ENCODE results near the gene XRCC3. TPM values are rescaled to one million over a fixed set of nuclear protein-coding genes. Genes with fewer than 3 reads are reported as not detected.
"Not testable (repeated sequence)": the region's sequence is repeated elsewhere in the genome, so short reads cannot be mapped to it uniquely, and the experiment has no call there.

Gene XRCC3
- total RNA-seq, 1 donor: 18.1 TPM

GRCh38 chr14:103653805-103654204 lies 61.4 kb downstream of the XRCC3 start:
- TF ChIP-seq, protein P1, sequence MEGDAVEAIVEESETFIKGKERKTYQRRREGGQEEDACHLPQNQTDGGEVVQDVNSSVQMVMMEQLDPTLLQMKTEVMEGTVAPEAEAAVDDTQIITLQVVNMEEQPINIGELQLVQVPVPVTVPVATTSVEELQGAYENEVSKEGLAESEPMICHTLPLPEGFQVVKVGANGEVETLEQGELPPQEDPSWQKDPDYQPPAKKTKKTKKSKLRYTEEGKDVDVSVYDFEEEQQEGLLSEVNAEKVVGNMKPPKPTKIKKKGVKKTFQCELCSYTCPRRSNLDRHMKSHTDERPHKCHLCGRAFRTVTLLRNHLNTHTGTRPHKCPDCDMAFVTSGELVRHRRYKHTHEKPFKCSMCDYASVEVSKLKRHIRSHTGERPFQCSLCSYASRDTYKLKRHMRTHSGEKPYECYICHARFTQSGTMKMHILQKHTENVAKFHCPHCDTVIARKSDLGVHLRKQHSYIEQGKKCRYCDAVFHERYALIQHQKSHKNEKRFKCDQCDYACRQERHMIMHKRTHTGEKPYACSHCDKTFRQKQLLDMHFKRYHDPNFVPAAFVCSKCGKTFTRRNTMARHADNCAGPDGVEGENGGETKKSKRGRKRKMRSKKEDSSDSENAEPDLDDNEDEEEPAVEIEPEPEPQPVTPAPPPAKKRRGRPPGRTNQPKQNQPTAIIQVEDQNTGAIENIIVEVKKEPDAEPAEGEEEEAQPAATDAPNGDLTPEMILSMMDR (IDR thresholded peaks at IDR 0.05; ENCODE audit: insufficient read depth, low read length): no peak
- no peak overlapping the region for H3K4me3 ChIP-seq (ENCODE audit: low read depth, low read length)
- no peak for DNase-seq (ENCODE audit: low read depth)

- peak; percentile 63 for DNase-seq (ENCODE audit: low read depth)
- H3K4me3 ChIP-seq (ENCODE audit: low read depth, low read length): not testable (repeated sequence)
Measured at GRCh38 chr14:103653336-103653735, 61.9 kb downstream of the XRCC3 start.

GRCh38 chr14:103652806-103653205 lies 62.4 kb downstream of the XRCC3 start:
- DNase-seq (ENCODE audit: low read depth): no peak
- H3K4me3 ChIP-seq (ENCODE audit: low read depth, low read length): no peak overlapping the region
- TF ChIP-seq, protein P1 (IDR thresholded peaks at IDR 0.05; ENCODE audit: insufficient read depth, low read length): no peak

- TF ChIP-seq, protein P1 (IDR thresholded peaks at IDR 0.05; ENCODE audit: insufficient read depth, low read length): no peak
- no peak for DNase-seq (ENCODE audit: low read depth)
Measured at GRCh38 chr14:103651585-103651984, 63.7 kb downstream of the XRCC3 start.

DNA sequence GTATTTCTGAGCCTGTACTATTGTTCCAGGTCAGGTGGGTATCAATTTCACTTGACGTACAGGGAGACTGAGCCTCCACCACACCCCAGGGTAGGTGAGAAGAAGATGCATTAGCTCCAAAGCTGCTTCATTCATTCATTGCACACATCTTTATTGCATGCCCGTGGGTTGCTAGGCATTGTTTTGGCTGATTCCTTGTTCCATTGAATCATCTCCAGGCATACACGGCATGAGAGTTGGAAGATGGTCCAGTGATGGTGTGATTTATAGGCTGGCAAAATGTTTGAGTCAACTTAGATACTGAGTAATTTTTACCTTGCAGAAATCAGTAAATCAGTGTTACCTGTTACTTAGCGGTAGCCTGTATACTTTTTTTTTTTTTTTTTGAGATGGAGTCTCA lies 65.0 kb downstream of the XRCC3 start:
- H3K4me3 ChIP-seq (ENCODE audit: low read depth, low read length): no peak overlapping the region
- TF ChIP-seq, protein P1 (IDR thresholded peaks at IDR 0.05; ENCODE audit: insufficient read depth, low read length): no peak
- DNase-seq (ENCODE audit: low read depth): no peak

More at GRCh38 chr14:103651585-103651984, 63.7 kb downstream of the XRCC3 start:
- no peak overlapping the region for H3K4me3 ChIP-seq (ENCODE audit: low read depth, low read length)

DNA sequence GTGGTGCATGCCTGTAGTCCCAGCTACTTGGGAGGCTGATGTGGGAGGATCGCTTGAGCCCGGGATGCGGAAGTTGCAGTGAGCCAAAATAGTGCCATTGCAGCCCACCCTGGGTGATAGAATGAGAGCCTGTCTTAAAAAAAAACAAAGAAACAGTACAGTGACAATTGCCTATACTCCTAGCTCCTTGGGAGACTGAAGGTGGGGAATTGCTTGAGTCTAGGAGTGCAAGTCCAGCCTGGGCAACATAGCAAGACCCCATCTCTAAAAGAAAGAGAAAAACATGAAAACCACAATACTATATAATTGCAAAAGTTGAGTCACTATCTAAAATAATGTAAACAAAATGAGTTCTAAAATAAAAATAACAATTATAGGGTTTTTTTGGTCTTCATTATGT lies 66.2 kb downstream of the XRCC3 start:
- DNase-seq (ENCODE audit: low read depth): no peak
- TF ChIP-seq, protein P1 (IDR thresholded peaks at IDR 0.05; ENCODE audit: insufficient read depth, low read length): no peak
- H3K4me3 ChIP-seq (ENCODE audit: low read depth, low read length): no peak overlapping the region

Small RNA genes within 50 kb of the gene (small RNA-seq; reads per million reads assigned to genes)
- not detected for gene RF00019

Other genes with a start within 250 kb of the XRCC3 start
- gene CKB, start 192.6 kb downstream of the XRCC3 start, total RNA-seq (ENCODE audit: low replicate concordance): 17.6 and 29.3 TPM in 2 replicates
- gene TRMT61A, start 186.3 kb downstream of the XRCC3 start, total RNA-seq (ENCODE audit: low replicate concordance): 4.7 and 9.2 TPM in 2 replicates
- 20.9 and 37.9 TPM in 2 replicates for gene BAG5, start 152.8 kb downstream of the XRCC3 start, total RNA-seq (ENCODE audit: low replicate concordance)
- gene COA8, start 152.5 kb downstream of the XRCC3 start, total RNA-seq (ENCODE audit: low replicate concordance): 5.6 and 23.6 TPM in 2 replicates
- 212 and 1,079 TPM in 2 replicates for gene KLC1, start 86.2 kb downstream of the XRCC3 start, total RNA-seq (ENCODE audit: low replicate concordance)
- 47.0 and 68.4 TPM in 2 replicates for gene ZFYVE21, start 359 bp upstream of the XRCC3 start, total RNA-seq (ENCODE audit: low replicate concordance)
- gene PPP1R13B, start 132.1 kb upstream of the XRCC3 start, total RNA-seq (ENCODE audit: low replicate concordance): 1.2 and 4.2 TPM in 2 replicates
- 0.45 and 4.5 TPM in 2 replicates for gene TDRD9, start 213.0 kb upstream of the XRCC3 start, total RNA-seq (ENCODE audit: low replicate concordance)
- not detected in 2 replicates for gene RD3L, start 227.1 kb upstream of the XRCC3 start, total RNA-seq (ENCODE audit: low replicate concordance)

Measured in fibroblast of the aortic adventitia (primary cell).